GM06990 (cell line): ENCODE measurements around the gene ADAMTS12.

ENCODE experiments used
- DNase-seq: peaks from one replicate; pipeline ENCODE4 v3.0.0-alpha.2; 2011; ENCODE audit not compliant: insufficient read length; ENCODE audit errors: extremely low read depth
- H3K27me3 ChIP-seq: replicated peaks from 2 replicates; pipeline ENCODE4 v1.6.0; 2011; ENCODE audit warnings: low read length; ENCODE audit not compliant: control insufficient read depth, insufficient read depth
- H3K36me3 ChIP-seq: 2 replicates; pipeline ENCODE4 v1.5.1; 2011; ENCODE audit warnings: low read length; ENCODE audit not compliant: control insufficient read depth, insufficient read depth
- H3K4me3 ChIP-seq: replicated peaks from 2 replicates; pipeline ENCODE4 v1.5.1; 2011; ENCODE audit warnings: low read depth, mild to moderate bottlenecking, control low read depth, low read length
- CTCF ChIP-seq: IDR thresholded peaks from 2 replicates; pipeline ENCODE4 v1.5.1; 2011; ENCODE audit warnings: low read length, control low read depth, mild to moderate bottlenecking, inconsistent platforms; ENCODE audit not compliant: insufficient read depth, poor library complexity, severe bottlenecking

Gene ADAMTS12

GRCh38 chr5:33501260-33501659, 390.5 kb downstream of the ADAMTS12 start:
- Histone ChIP-seq H3K4me3 (no peak overlapping the region), H3K27me3 (no peaks in the 10 kb centered on the region), H3K36me3 (no peaks in the 10 kb centered on the region)
- no peak for TF ChIP-seq CTCF
- DNase-seq: no peak

- H3K36me3 ChIP-seq: no peaks in the 10 kb centered on the region
- TF ChIP-seq CTCF: no peak
- no peak overlapping the region for H3K4me3 ChIP-seq
- DNase-seq: no peak
- no peaks in the 10 kb centered on the region for H3K27me3 ChIP-seq
These were observed 397.3 kb downstream of the ADAMTS12 start for GRCh38 chr5:33494466-33494865.

- H3K36me3 ChIP-seq: no peaks in the 10 kb centered on the region
- H3K27me3 ChIP-seq: no peaks in the 10 kb centered on the region
- no peak for TF ChIP-seq CTCF
- H3K4me3 ChIP-seq: no peak overlapping the region
- DNase-seq: no peak
These were observed 399.8 kb downstream of the ADAMTS12 start for GRCh38 chr5:33491941-33492340.

GRCh38 chr5:33490071-33490665, 401.6 kb downstream of the ADAMTS12 start:
- no peak for TF ChIP-seq CTCF
- Histone ChIP-seq H3K27me3 (no peaks in the 10 kb centered on the region), H3K4me3 (no peak overlapping the region), H3K36me3 (no peaks in the 10 kb centered on the region)
- DNase-seq: no peak

- no peak for DNase-seq
- H3K27me3 ChIP-seq: no peaks in the 10 kb centered on the region
- no peak for TF ChIP-seq CTCF
- H3K4me3 ChIP-seq: no peak overlapping the region
- no peaks in the 10 kb centered on the region for H3K36me3 ChIP-seq
These were observed 402.2 kb downstream of the ADAMTS12 start for GRCh38 chr5:33489481-33490067.
